Mesendoderm (in vitro differentiated cells): ENCODE measurements around the gene CIDEC.
"Not testable (repeated sequence)": the region's sequence is repeated elsewhere in the genome, so short reads cannot be mapped to it uniquely, and the experiment has no call there.

Source experiments
- DNase-seq: peaks from one replicate; pipeline ENCODE4 v3.0.0; 2013
- H2AK5ac ChIP-seq: 2 replicates; pipeline ENCODE4 v1.6.1; 2013; ENCODE audit warnings: low read length, inconsistent platforms
- H2BK120ac ChIP-seq: 2 replicates; pipeline ENCODE4 v1.6.1; 2013; ENCODE audit warnings: low read depth, mild to moderate bottlenecking, low read length, moderate library complexity, mixed read lengths
- H2BK15ac ChIP-seq: replicated peaks from 2 replicates; pipeline ENCODE4 v1.6.1; 2013; ENCODE audit warnings: low read depth, mild to moderate bottlenecking, moderate library complexity
- H2BK5ac ChIP-seq: 2 replicates; pipeline ENCODE4 v1.6.1; 2013; ENCODE audit warnings: low read length, inconsistent platforms
- H3K18ac ChIP-seq: 2 replicates; pipeline ENCODE4 v1.6.1; 2013; ENCODE audit warnings: mild to moderate bottlenecking, low read length, mixed read lengths
- H3K23ac ChIP-seq: one replicate; pipeline ENCODE4 v1.6.1; 2013; ENCODE audit warnings: low read length
- H3K27ac ChIP-seq: 2 replicates; pipeline ENCODE4 v1.5.1; 2013; ENCODE audit warnings: low read depth, mild to moderate bottlenecking, inconsistent platforms, low read length, moderate library complexity
- H3K27me3 ChIP-seq: 2 replicates; pipeline ENCODE4 v1.6.1; 2013; ENCODE audit warnings: low read length, control low read depth, mild to moderate bottlenecking, inconsistent platforms; ENCODE audit not compliant: insufficient read depth, poor library complexity
- H3K36me3 ChIP-seq: 2 replicates; pipeline ENCODE4 v1.6.1; 2013; ENCODE audit warnings: low read length, inconsistent platforms; ENCODE audit not compliant: control insufficient read depth, insufficient read depth
- H3K4ac ChIP-seq: one replicate; pipeline ENCODE4 v1.6.1; 2013; ENCODE audit warnings: low read depth, mild to moderate bottlenecking, low read length, moderate library complexity
- H3K4me1 ChIP-seq: 2 replicates; pipeline ENCODE4 v1.6.1; 2013; ENCODE audit warnings: low read depth, low read length, inconsistent platforms; ENCODE audit not compliant: control insufficient read depth
- H3K4me2 ChIP-seq: 2 replicates; pipeline ENCODE4 v1.6.1; 2013; ENCODE audit warnings: low read length
- H3K4me3 ChIP-seq: 2 replicates; pipeline ENCODE4 v1.5.1; 2013; ENCODE audit warnings: mild to moderate bottlenecking, low read length
- H3K56ac ChIP-seq: one replicate; pipeline ENCODE4 v1.6.1; 2013; ENCODE audit warnings: low read length
- H3K79me1 ChIP-seq: 2 replicates; pipeline ENCODE4 v1.6.1; 2013; ENCODE audit warnings: low read length, inconsistent platforms
- H3K79me2 ChIP-seq: 2 replicates; pipeline ENCODE4 v1.6.1; 2013; ENCODE audit warnings: mild to moderate bottlenecking, low read length; ENCODE audit not compliant: control insufficient read depth, insufficient read depth
- H3K9ac ChIP-seq: 2 replicates; pipeline ENCODE4 v1.6.1; 2013; ENCODE audit warnings: low read length, inconsistent platforms
- H4K5ac ChIP-seq: one replicate; pipeline ENCODE4 v1.6.1; 2013; ENCODE audit warnings: low read length
- H4K8ac ChIP-seq: one replicate; pipeline ENCODE4 v1.6.1; 2013; ENCODE audit warnings: low read depth, mild to moderate bottlenecking, control low read depth, low read length, moderate library complexity
- WGBS: extraction: QIAGEN DNeasy Blood & Tissue Kit; methylation state at CpG from one replicate; pipeline ENCODE4 v1.1.7; 2013; ENCODE audit warnings: low lambda C conversion rate, missing lambda C conversion rate; ENCODE audit not compliant: insufficient coverage; ENCODE audit errors: extremely low coverage; 5-methylcytosine and 5-hydroxymethylcytosine counted together

CIDEC gene

GRCh38 chr3:9878700-9879099 is 1.4 kb downstream of the CIDEC start:
- no peaks in the 10 kb centered on the region for H3K27me3 ChIP-seq
- H4K8ac ChIP-seq: no peak overlapping the region
- H4K5ac ChIP-seq: no peak overlapping the region
- H3K23ac ChIP-seq: no peak overlapping the region
- WGBS: no CpG with 5 or more reads among the region's 5 CpGs
- H2AK5ac ChIP-seq: no peak overlapping the region
- H2BK120ac ChIP-seq: no peak overlapping the region
- no peak overlapping the region for H2BK5ac ChIP-seq
- no peak overlapping the region for H3K56ac ChIP-seq
- no peaks in the 10 kb centered on the region for H3K79me1 ChIP-seq
- H3K4me2 ChIP-seq: no peak overlapping the region
- no peak overlapping the region for H3K4ac ChIP-seq
- H2BK15ac ChIP-seq: no peak overlapping the region
- H3K79me2 ChIP-seq: no peaks in the 10 kb centered on the region
- no peaks in the 10 kb centered on the region for H3K4me1 ChIP-seq
- H3K36me3 ChIP-seq: no peaks in the 10 kb centered on the region
- DNase-seq: no peak
- no peak overlapping the region for H3K4me3 ChIP-seq
- H3K18ac ChIP-seq: no peak overlapping the region
- no peak overlapping the region for H3K27ac ChIP-seq
- H3K9ac ChIP-seq: no peak overlapping the region

GRCh38 chr3:9876991-9877390 is 3.1 kb downstream of the CIDEC start:
- H3K9ac ChIP-seq: no peak overlapping the region
- H4K5ac ChIP-seq: no peak overlapping the region
- H3K36me3 ChIP-seq: no peaks in the 10 kb centered on the region
- DNase-seq: no peak
- no peak overlapping the region for H2AK5ac ChIP-seq
- no peak overlapping the region for H3K23ac ChIP-seq
- no peak overlapping the region for H2BK5ac ChIP-seq
- no peak overlapping the region for H3K27ac ChIP-seq
- H3K56ac ChIP-seq: no peak overlapping the region
- H3K4me1 ChIP-seq: no peaks in the 10 kb centered on the region
- no peak overlapping the region for H2BK15ac ChIP-seq
- H3K4ac ChIP-seq: no peak overlapping the region
- no peaks in the 10 kb centered on the region for H3K79me1 ChIP-seq
- H3K79me2 ChIP-seq: no peaks in the 10 kb centered on the region
- no peak overlapping the region for H3K18ac ChIP-seq
- H3K4me2 ChIP-seq: no peak overlapping the region
- H3K27me3 ChIP-seq: no peaks in the 10 kb centered on the region
- no peak overlapping the region for H3K4me3 ChIP-seq
- no peak overlapping the region for H2BK120ac ChIP-seq
- no peak overlapping the region for H4K8ac ChIP-seq
- WGBS: no CpG with 5 or more reads among the region's 12 CpGs

- H3K4me1 ChIP-seq, H2BK120ac ChIP-seq, H3K79me1 ChIP-seq, H3K18ac ChIP-seq, H4K8ac ChIP-seq, H3K27ac ChIP-seq, H3K56ac ChIP-seq, H2BK15ac ChIP-seq, H3K4me2 ChIP-seq, H3K27me3 ChIP-seq, H3K36me3 ChIP-seq, H2BK5ac ChIP-seq, H2AK5ac ChIP-seq, H3K4ac ChIP-seq, H3K9ac ChIP-seq, H3K23ac ChIP-seq, H3K4me3 ChIP-seq, H3K79me2 ChIP-seq, H4K5ac ChIP-seq, DNase-seq: not testable (repeated sequence)
- WGBS: no CpG with 5 or more reads among the region's 4 CpGs
These were observed 3.8 kb downstream of the CIDEC start for GRCh38 chr3:9876255-9876654.

- no peak overlapping the region for H3K4ac ChIP-seq
- no peaks in the 10 kb centered on the region for H3K4me1 ChIP-seq
- no peak overlapping the region for H2BK120ac ChIP-seq
- H3K4me3 ChIP-seq: no peak overlapping the region
- H4K5ac ChIP-seq: no peak overlapping the region
- no peaks in the 10 kb centered on the region for H3K27me3 ChIP-seq
- H2AK5ac ChIP-seq: no peak overlapping the region
- H4K8ac ChIP-seq: no peak overlapping the region
- no peak overlapping the region for H3K18ac ChIP-seq
- no peaks in the 10 kb centered on the region for H3K79me2 ChIP-seq
- no peak overlapping the region for H3K4me2 ChIP-seq
- no peak overlapping the region for H3K23ac ChIP-seq
- H3K27ac ChIP-seq: no peak overlapping the region
- no peaks in the 10 kb centered on the region for H3K79me1 ChIP-seq
- H2BK5ac ChIP-seq: no peak overlapping the region
- H3K9ac ChIP-seq: no peak overlapping the region
- DNase-seq: no peak
- no peak overlapping the region for H2BK15ac ChIP-seq
- H3K36me3 ChIP-seq: no peaks in the 10 kb centered on the region
- H3K56ac ChIP-seq: no peak overlapping the region
These were observed 4.6 kb downstream of the CIDEC start for GRCh38 chr3:9875448-9875847.

- not testable (repeated sequence) for H3K9ac ChIP-seq, H3K56ac ChIP-seq, H3K4me2 ChIP-seq, H3K4me1 ChIP-seq, H4K8ac ChIP-seq, DNase-seq, H3K27me3 ChIP-seq, H3K4ac ChIP-seq, H3K23ac ChIP-seq, H2AK5ac ChIP-seq, H3K4me3 ChIP-seq, H2BK5ac ChIP-seq, H2BK120ac ChIP-seq, H3K18ac ChIP-seq, H4K5ac ChIP-seq, H2BK15ac ChIP-seq, H3K36me3 ChIP-seq, H3K79me2 ChIP-seq, H3K79me1 ChIP-seq, H3K27ac ChIP-seq
- WGBS: no CpG with 5 or more reads among the region's 5 CpGs
These were observed 8.0 kb downstream of the CIDEC start for GRCh38 chr3:9872067-9872466.

- no peak overlapping the region for H4K8ac ChIP-seq
- no peak overlapping the region for H2BK15ac ChIP-seq
- DNase-seq: no peak
- H3K4me2 ChIP-seq: no peak overlapping the region
- H4K5ac ChIP-seq: no peak overlapping the region
- H3K27me3 ChIP-seq: no peaks in the 10 kb centered on the region
- no peaks in the 10 kb centered on the region for H3K79me1 ChIP-seq
- H2BK120ac ChIP-seq: no peak overlapping the region
- H3K23ac ChIP-seq: no peak overlapping the region
- H3K27ac ChIP-seq: no peak overlapping the region
- no peak overlapping the region for H3K4me3 ChIP-seq
- WGBS: no CpG with 5 or more reads among the region's 1 CpG
- no peak overlapping the region for H3K18ac ChIP-seq
- H3K56ac ChIP-seq: no peak overlapping the region
- no peaks in the 10 kb centered on the region for H3K36me3 ChIP-seq
- H3K79me2 ChIP-seq: no peaks in the 10 kb centered on the region
- no peak overlapping the region for H2BK5ac ChIP-seq
- no peak overlapping the region for H3K9ac ChIP-seq
- H3K4me1 ChIP-seq: no peaks in the 10 kb centered on the region
- no peak overlapping the region for H2AK5ac ChIP-seq
- no peak overlapping the region for H3K4ac ChIP-seq
These were observed 9.1 kb downstream of the CIDEC start for GRCh38 chr3:9870978-9871377.
